WTC11 (cell line): ENCODE measurements around the gene SERTAD1. TPM values are rescaled to one million over a fixed set of nuclear protein-coding genes. Genes with fewer than 3 reads are reported as not detected.

Experiments used
- ATAC-seq: fragments of 200-7000 bp; cut with Tn5 transposase; 2 replicates; pipeline ENCODE4 v1.10.0; 2021; ENCODE audit warnings: mild to moderate bottlenecking, moderate library complexity
- CTCF ChIA-PET: fragments of 300-600 bp; sonication (Branson Sonifier 250); formaldehyde crosslinking; loops from one replicate; lab custom pipeline; 2021; ENCODE audit warnings: antibody characterized with exemption; lab: Charles Lee
- POLR2A ChIA-PET: fragments of 350-600 bp; sonication (Branson Sonifier 250); formaldehyde crosslinking; loops from one replicate; lab custom pipeline; 2021; ENCODE audit warnings: antibody characterized with exemption; lab: Charles Lee
- DNase-seq: peaks from one replicate; pipeline ENCODE4 v3.0.0; 2021; ENCODE audit warnings: low spot score
- H3K27ac Mint-ChIP-seq: 2 replicates; pipeline ENCODE4 v1.8.0; 2021; ENCODE audit warnings: mixed read lengths
- H3K27me3 Mint-ChIP-seq: 2 replicates; pipeline ENCODE4 v1.8.0; 2021; ENCODE audit warnings: low read depth, mild to moderate bottlenecking, moderate library complexity, mixed read lengths
- H3K36me3 Mint-ChIP-seq: 2 replicates; pipeline ENCODE4 v1.8.0; 2021; ENCODE audit warnings: mixed read lengths
- H3K4me1 Mint-ChIP-seq: 2 replicates; pipeline ENCODE4 v1.8.0; 2022; ENCODE audit warnings: mixed read lengths
- H3K4me3 Mint-ChIP-seq: 2 replicates; pipeline ENCODE4 v1.8.0; 2021; ENCODE audit warnings: mild to moderate bottlenecking, moderate library complexity, mixed read lengths
- H3K9me3 Mint-ChIP-seq: 2 replicates; pipeline ENCODE4 v1.8.0; 2021; ENCODE audit warnings: mixed read lengths
- ARID4B ChIP-seq: sonication (generic); formaldehyde crosslinking; IDR thresholded peaks from 2 replicates; pipeline ENCODE4 v1.8.0; 2023; ENCODE audit warnings: missing genetic modification reagents, mild to moderate bottlenecking, borderline replicate concordance
- ATF2 ChIP-seq: sonication (generic); formaldehyde crosslinking; IDR thresholded peaks from 2 replicates; pipeline ENCODE4 v1.8.1; 2022; ENCODE audit warnings: low read depth, missing genetic modification reagents, borderline replicate concordance
- CTCF ChIP-seq: fragments of 200-600 bp; IDR thresholded peaks from 2 replicates; pipeline ENCODE4 v1.8.0; 2022; ENCODE audit warnings: antibody characterized with exemption
- E2F4 ChIP-seq: sonication (generic); formaldehyde crosslinking; IDR thresholded peaks from 2 replicates; pipeline ENCODE4 v1.8.1; 2022; ENCODE audit warnings: low read depth, mild to moderate bottlenecking, moderate library complexity, missing genetic modification reagents, borderline replicate concordance
- ELF4 ChIP-seq: sonication (generic); formaldehyde crosslinking; IDR thresholded peaks from 2 replicates; pipeline ENCODE4 v1.8.1; 2022; ENCODE audit warnings: low read depth, mild to moderate bottlenecking, moderate library complexity, missing genetic modification reagents
- ERG ChIP-seq: fragments of 250-450 bp; sonication (Bioruptor Pico); IDR thresholded peaks from 2 replicates; pipeline ENCODE4 v1.8.0; 2021; ENCODE audit warnings: mild to moderate bottlenecking
- HMGA2 ChIP-seq: fragments of 250-450 bp; sonication (Bioruptor Pico); IDR thresholded peaks from 2 replicates; pipeline ENCODE4 v1.4.0; 2021; ENCODE audit warnings: mild to moderate bottlenecking, moderate library complexity
- IRF2 ChIP-seq: sonication (generic); formaldehyde crosslinking; IDR thresholded peaks from 2 replicates; pipeline ENCODE4 v1.8.0; 2022; ENCODE audit warnings: low read depth, missing genetic modification reagents, borderline replicate concordance
- JAZF1 ChIP-seq: fragments of 250-450 bp; sonication (Bioruptor Pico); IDR thresholded peaks from 2 replicates; pipeline ENCODE4 v1.9.0; 2021; ENCODE audit warnings: moderate library complexity, mild to moderate bottlenecking, inconsistent platforms
- MXD4 ChIP-seq: fragments of 250-450 bp; sonication (Bioruptor Pico); IDR thresholded peaks from 2 replicates; pipeline ENCODE4 v1.8.0; 2021; ENCODE audit warnings: mild to moderate bottlenecking, moderate library complexity, borderline replicate concordance
- NFATC4 ChIP-seq: fragments of 250-450 bp; sonication (Bioruptor Pico); IDR thresholded peaks from 2 replicates; pipeline ENCODE4 v1.9.0; 2021; ENCODE audit warnings: mild to moderate bottlenecking
- NR3C1 ChIP-seq: sonication (generic); formaldehyde crosslinking; conservative IDR thresholded peaks from 2 replicates; pipeline ENCODE4 v1.8.1; 2023; ENCODE audit warnings: low read depth, mild to moderate bottlenecking, missing genetic modification reagents
- SMAD3 ChIP-seq: sonication (generic); formaldehyde crosslinking; IDR thresholded peaks from 2 replicates; pipeline ENCODE4 v1.8.0; 2022; ENCODE audit warnings: missing genetic modification reagents, mild to moderate bottlenecking, borderline replicate concordance
- USF2 ChIP-seq: sonication (generic); formaldehyde crosslinking; IDR thresholded peaks from 2 replicates; pipeline ENCODE4 v1.8.1; 2023; ENCODE audit warnings: mild to moderate bottlenecking, missing genetic modification reagents, moderate library complexity
- ZNF121 ChIP-seq: sonication (generic); formaldehyde crosslinking; IDR thresholded peaks from 2 replicates; pipeline ENCODE4 v1.8.0; 2023; ENCODE audit warnings: missing genetic modification reagents
- ZNF138 ChIP-seq: sonication (generic); formaldehyde crosslinking; conservative IDR thresholded peaks from 2 replicates; pipeline ENCODE4 v1.8.1; 2022; ENCODE audit warnings: mild to moderate bottlenecking, moderate library complexity, missing genetic modification reagents
- ZNF219 ChIP-seq: sonication (generic); formaldehyde crosslinking; IDR thresholded peaks from 2 replicates; pipeline ENCODE4 v1.8.0; 2023; ENCODE audit warnings: missing genetic modification reagents, mild to moderate bottlenecking, borderline replicate concordance
- ZNF232 ChIP-seq: sonication (generic); formaldehyde crosslinking; IDR thresholded peaks from 2 replicates; pipeline ENCODE4 v1.8.0; 2022; ENCODE audit warnings: mild to moderate bottlenecking, missing genetic modification reagents
- ZNF263 ChIP-seq: sonication (generic); formaldehyde crosslinking; IDR thresholded peaks from 2 replicates; pipeline ENCODE4 v1.8.1; 2022; ENCODE audit warnings: low read depth, mild to moderate bottlenecking, moderate library complexity, missing genetic modification reagents
- ZNF425 ChIP-seq: fragments of 250-450 bp; sonication (Bioruptor Pico); conservative IDR thresholded peaks from 2 replicates; pipeline ENCODE4 v1.9.0; 2021; ENCODE audit warnings: mild to moderate bottlenecking
- ZNF512 ChIP-seq: sonication (generic); formaldehyde crosslinking; IDR thresholded peaks from 2 replicates; pipeline ENCODE4 v1.8.1; 2022; ENCODE audit warnings: missing genetic modification reagents, borderline replicate concordance
- total RNA-seq: library from RNA; stranded (reverse); gene quantifications from 3 replicates; pipeline ENCODE4 v1.2.3, GENCODE V29; 2021

SERTAD1 gene
- total RNA-seq, 1 experiment from 2014 or later = 6.8 TPM

GRCh38 chr19:40450664-40451063, 24.9 kb upstream of the SERTAD1 start (continued):
- TF ChIP-seq HMGA2 (CRISPR knock-in tag) (no peak), NR3C1 (CRISPR knock-in tag) (no peak), ZNF219 (no peak), USF2 (CRISPR knock-in tag) (no peak), ZNF121 (no peak), IRF2 (no peak), ARID4B (CRISPR knock-in tag) (no peak), ATF2 (no peak), ZNF232 (no peak), ERG (no peak)

- Mint-ChIP-seq H3K27ac (no peak overlapping the region), H3K36me3 (peaks cover 3% of the 10 kb centered on the region; the same call in 1 of the 2 replicates), H3K4me3 (no peak overlapping the region), H3K27me3 (no peaks in the 10 kb centered on the region), H3K4me1 (peaks cover 19% of the 10 kb centered on the region), H3K9me3 (no peaks in the 10 kb centered on the region)
- ChIA-PET CTCF (no interaction called here), POLR2A (no interaction called here)
- no peak for DNase-seq
- ATAC-seq = no peak
- no peak for TF ChIP-seq MXD4 (CRISPR knock-in tag)
- TF ChIP-seq CTCF = no peak
- no peak for TF ChIP-seq ZNF138
- no peak for TF ChIP-seq JAZF1 (CRISPR knock-in tag)
- TF ChIP-seq ELF4 (CRISPR knock-in tag) = no peak
- no peak for TF ChIP-seq E2F4
- TF ChIP-seq ZNF425 = no peak
- TF ChIP-seq ZNF512 (CRISPR knock-in tag) = no peak
- TF ChIP-seq NFATC4 = no peak
- no peak for TF ChIP-seq SMAD3
- TF ChIP-seq IRF2 = no peak
- TF ChIP-seq ZNF263 = no peak
Measured at GRCh38 chr19:40449506-40449905, 23.7 kb upstream of the SERTAD1 start.
